GM12878 (cell line): ENCODE data around the gene KIAA1671. TPM values are rescaled to one million over a fixed set of nuclear protein-coding genes. Genes with fewer than 3 reads are reported as not detected.

Experiments used
- ATAC-seq: fragments of 200-7000 bp; cut with Tn5 transposase; 3 replicates; pipeline ENCODE4 v1.9.1; 2020; ENCODE audit warnings: mild to moderate bottlenecking, moderate library complexity
- BruUV-seq: library from RNA; stranded (reverse); fragments of 400-500 nt; replicated peaks from 2 replicates; lab custom pipeline; 2021; lab: Mats Ljungman, UMichigan
- CTCF ChIA-PET: fragments of 300-600 bp; sonication (Branson Sonifier 250); formaldehyde crosslinking; extraction: SDS; loops from one replicate; lab custom pipeline; 2021; ENCODE audit warnings: inconsistent platforms; lab: Yijun Ruan, JAX
- POLR2A ChIA-PET: fragments of 350-600 bp; formaldehyde crosslinking; extraction: SDS; loops from one replicate; lab custom pipeline; 2021; ENCODE audit warnings: inconsistent platforms; lab: Charles Lee
- RAD21 ChIA-PET: fragments of 300-600 bp; sonication (Branson Sonifier 250); formaldehyde crosslinking; loops from one replicate; lab custom pipeline; 2023; ENCODE audit warnings: antibody characterized with exemption; ENCODE audit not compliant: unreplicated experiment; lab: Charles Lee
- SMC1A ChIA-PET: fragments of 300-600 bp; sonication (Branson Sonifier 250); formaldehyde crosslinking; loops from one replicate; lab custom pipeline; 2023; ENCODE audit not compliant: unreplicated experiment, uncharacterized antibody; lab: Charles Lee
- DNase-seq: peaks from one replicate; pipeline ENCODE4 v3.0.0-alpha.2; 2011; ENCODE audit warnings: low read depth, low spot score
- FAIRE-seq: peaks from 3 replicates; lab custom pipeline; 2011; peaks lifted over from hg19 to GRCh38; lab: Jason Lieb, UNC
- H2AFZ ChIP-seq: 2 replicates; pipeline ENCODE4 v1.6.0; 2011; ENCODE audit warnings: low read depth, low read length, control low read depth; ENCODE audit not compliant: control insufficient read depth
- H3K27ac ChIP-seq: 2 replicates; pipeline ENCODE4 v1.5.1; 2011; ENCODE audit warnings: control low read depth; ENCODE audit not compliant: control insufficient read depth, insufficient read depth
- H3K27me3 ChIP-seq, 2 experiments: replicated peaks in 1 of 2; 2 replicates each; pipeline versions ENCODE4 v1.6.0 to v1.6.1; 2011; ENCODE audit warnings: low read length in 1 of 2; ENCODE audit not compliant: control insufficient read depth in 2 of 2, insufficient read depth in 2 of 2
- H3K36me3 ChIP-seq, 2 experiments: 2 replicates each; pipeline ENCODE4 v1.5.1; 2011; ENCODE audit warnings: low read length in 1 of 2; ENCODE audit not compliant: control insufficient read depth in 2 of 2, insufficient read depth in 2 of 2
- H3K4me1 ChIP-seq: 2 replicates; pipeline ENCODE4 v1.6.1; 2011; ENCODE audit warnings: mild to moderate bottlenecking, low read length, moderate library complexity, mixed read lengths; ENCODE audit not compliant: control insufficient read depth, insufficient read depth
- H3K4me2 ChIP-seq: 2 replicates; pipeline ENCODE4 v1.6.0; 2011; ENCODE audit warnings: control low read depth; ENCODE audit not compliant: control insufficient read depth, insufficient read depth
- H3K4me3 ChIP-seq: fragments of 200-600 bp; sonication (generic); 2 replicates; pipeline ENCODE4 v1.5.1; 2016
- H3K79me2 ChIP-seq: 2 replicates; pipeline ENCODE4 v1.6.0; 2011; ENCODE audit warnings: low read length; ENCODE audit not compliant: control insufficient read depth, insufficient read depth
- H3K9ac ChIP-seq: 2 replicates; pipeline ENCODE4 v1.8.0; 2011; ENCODE audit warnings: low read length, control low read depth, mixed read lengths; ENCODE audit not compliant: control insufficient read depth, insufficient read depth
- H3K9me3 ChIP-seq: replicated peaks from 3 replicates; pipeline ENCODE4 v1.5.1; 2011; ENCODE audit warnings: mild to moderate bottlenecking, low read length; ENCODE audit not compliant: control insufficient read depth, insufficient read depth
- H4K20me1 ChIP-seq: 2 replicates; pipeline ENCODE4 v1.6.0; 2011; ENCODE audit not compliant: control insufficient read depth, insufficient read depth
- ATF3 ChIP-seq: IDR thresholded peaks from 2 replicates; pipeline ENCODE4 v1.6.1; 2011; ENCODE audit warnings: low read depth, mild to moderate bottlenecking, low read length, moderate library complexity, borderline replicate concordance; ENCODE audit errors: extremely low read depth
- BRCA1 ChIP-seq: IDR thresholded peaks from 2 replicates; pipeline ENCODE4 v1.6.1; 2011; ENCODE audit warnings: low read depth, low read length, improper control_type of control experiment
- CEBPZ ChIP-seq: fragments of 150-350 bp; IDR thresholded peaks from 2 replicates; pipeline ENCODE4 v1.6.1; 2016; ENCODE audit warnings: low read depth, low read length
- MEF2A ChIP-seq: IDR thresholded peaks from 2 replicates; pipeline ENCODE4 v1.6.1; 2011; ENCODE audit warnings: low read depth, mild to moderate bottlenecking, low read length, moderate library complexity; ENCODE audit not compliant: insufficient read depth
- MTA3 ChIP-seq: IDR thresholded peaks from 2 replicates; pipeline ENCODE4 v1.6.1; 2012; ENCODE audit warnings: low read length, inconsistent platforms, borderline replicate concordance
- MYC ChIP-seq: IDR thresholded peaks from 2 replicates; pipeline ENCODE4 v1.6.1; 2011; ENCODE audit warnings: mild to moderate bottlenecking, low read length, moderate library complexity, inconsistent platforms; ENCODE audit not compliant: insufficient read depth, insufficient replicate concordance, insufficient read length, severe bottlenecking
- NBN ChIP-seq: fragments of 450-650 bp; IDR thresholded peaks from 2 replicates; pipeline ENCODE4 v1.6.1; 2016
- NR2F1 ChIP-seq: fragments of 450-650 bp; conservative IDR thresholded peaks from 2 replicates; pipeline ENCODE4 v1.6.1; 2017; ENCODE audit warnings: mild to moderate bottlenecking
- SREBF2 ChIP-seq: IDR thresholded peaks from 2 replicates; pipeline ENCODE4 v1.6.1; 2012; ENCODE audit warnings: mild to moderate bottlenecking, low read length
- ZSCAN29 ChIP-seq: fragments of 450-650 bp; IDR thresholded peaks from 2 replicates; pipeline ENCODE4 v1.6.1; 2017; ENCODE audit warnings: mild to moderate bottlenecking, moderate library complexity
- WGBS: methylation state at CpG from one replicate; pipeline ENCODE4 v1.1.6; 2016; ENCODE audit warnings: low lambda C conversion rate; ENCODE audit not compliant: insufficient replicate concordance, insufficient coverage; ENCODE audit errors: missing lambda C conversion rate; 5-methylcytosine and 5-hydroxymethylcytosine counted together
- in situ Hi-C: fragments of 300-500 bp; cut with MboI; formaldehyde crosslinking; loops from 9 replicates; pipeline ENCODE4 v1.14.3; 2018; ENCODE audit warnings: mixed read lengths
- intact Hi-C: fragments of 100-400 bp; cut with micrococcal nuclease; formaldehyde crosslinking; loops from one replicate; pipeline ENCODE4 v1.14.2; 2022; ENCODE audit not compliant: unreplicated experiment
- polyA plus RNA-seq, 11 experiments: library from polyadenylated mRNA; depleted of rRNA in 4 of 11; unstranded in 6 of 11; stranded (reverse) in 5 of 11; fragments of >200 nt; fragmentation: Nextera tagmentation in 4 of 11; fragmentation: Illumina TruSeq in 1 of 11; extraction: Ambion mirVana in 4 of 11; extraction: Trizol in 1 of 11; gene quantifications; 1 replicate in 1 of 11; 2 replicates in 10 of 11; pipeline versions ENCODE4 v1.2.1 to v1.2.3, GENCODE V29; 2011 to 2016; ENCODE audit warnings: inconsistent platforms in 2 of 11, missing spikeins in 2 of 11, low read depth in 1 of 11
- total RNA-seq, 4 experiments: library from RNA; depleted of rRNA in 3 of 4; stranded (reverse); fragments of >200 nt in 3 of 4; fragmentation: Illumina TruSeq in 1 of 4; extraction: Trizol in 1 of 4; gene quantifications; 2 replicates each; pipeline versions ENCODE4 v1.2.1 to v1.2.3, GENCODE V29; 2013 to 2021

The KIAA1671 gene
- total and polyA plus RNA-seq, 10 of the 15 experiments (the other 5 are each of a cell fraction or from before 2014, with no cell fraction given) = 0.05 to 2.7 (median 0.33) TPM

GRCh38 chr22:25090225-25090890 lies 137.8 kb downstream of the KIAA1671 start:
- Histone ChIP-seq H2AFZ (no peak overlapping the region), H3K79me2 (no peaks in the 10 kb centered on the region), H3K27ac (no peak overlapping the region), H3K4me3 (no peak overlapping the region), H3K27me3 (no peaks in the 10 kb centered on the region), H3K4me2 (no peak overlapping the region), H3K9me3 (no peaks in the 10 kb centered on the region), H3K9ac (no peak overlapping the region), H3K36me3 (no peaks in the 10 kb centered on the region), H3K4me1 (peaks cover 11% of the 10 kb centered on the region), H4K20me1 (no peaks in the 10 kb centered on the region)
- SMC1A ChIA-PET = interaction anchor here (1.1 kb wide), 1 partner anchor 41 kb away, joined by 3 read pairs; no protein-coding TSS in a partner anchor
- WGBS = 46% methylated on average over 9 of the region's 9 CpGs
- DNase-seq (no peak), FAIRE-seq (no peak), ATAC-seq (no peak)
- in situ Hi-C loops = no loop called here
- POLR2A ChIA-PET = no interaction called here
- RAD21 ChIA-PET = interaction anchor here (1.1 to 1.3 kb wide), 2 partner anchors 9 to 31 kb away, joined by 3 to 4 read pairs; no protein-coding TSS in a partner anchor
- intact Hi-C loops = no loop called here
- TF ChIP-seq NBN (no peak), CEBPZ (no peak), MTA3 (no peak), NR2F1 (no peak), MYC (no peak), BRCA1 (no peak), ZSCAN29 (no peak), MEF2A (no peak), SREBF2 (no peak), ATF3 (no peak)
- CTCF ChIA-PET = interaction anchor here (0.9 to 1.5 kb wide), 3 partner anchors 9 to 244 kb away, joined by 3 to 7 read pairs (median 4); no protein-coding TSS in a partner anchor
- BruUV-seq = no TSS peak
